K562 (cell line): ENCODE results near the gene UBE2Q1. TPM values are rescaled to one million over a fixed set of nuclear protein-coding genes. Genes with fewer than 3 reads are reported as not detected.

Experiments
- ATAC-seq: fragments of 200-7000 bp; cut with Tn5 transposase; 3 replicates; pipeline ENCODE4 v1.9.1; 2020; ENCODE audit warnings: moderate library complexity
- BruUV-seq: library from RNA; stranded (reverse); fragments of 400-500 nt; replicated peaks from 2 replicates; lab custom pipeline; 2021; lab: Mats Ljungman, UMichigan
- CTCF ChIA-PET: fragments of 300-600 bp; formaldehyde crosslinking; extraction: SDS; loops from one replicate; lab custom pipeline; 2021; ENCODE audit warnings: low intra/inter-chr PET ratio; lab: Yijun Ruan, JAX
- POLR2A ChIA-PET: fragments of 300-600, 350-650 bp; sonication (Branson Sonifier 250); formaldehyde crosslinking; extraction: SDS; loops from one replicate; lab custom pipeline; 2021; ENCODE audit warnings: antibody characterized with exemption, inconsistent platforms; lab: Yijun Ruan, JAX
- DNase-seq, 4 experiments: peaks; one replicate each; pipeline versions ENCODE4 v3.0.0 to v3.0.0-alpha.2; 2011 to 2018; ENCODE audit warnings: low spot score in 3 of 4, mixed read lengths in 3 of 4; ENCODE audit errors: extremely low read depth in 1 of 4
- FAIRE-seq: peaks from 2 replicates; lab custom pipeline; 2011; peaks lifted over from hg19 to GRCh38; lab: Jason Lieb, UNC
- H2AFZ ChIP-seq: 2 replicates; pipeline ENCODE4 v1.6.0; 2011; ENCODE audit warnings: low read depth, low read length, control low read depth, inconsistent platforms
- H3K27ac ChIP-seq: fragments of 200-600 bp; 3 replicates; pipeline ENCODE4 v1.8.0; 2011; ENCODE audit warnings: low read depth, mild to moderate bottlenecking, control low read depth, inconsistent platforms, low read length, moderate library complexity, mixed read lengths; ENCODE audit errors: extremely low read depth
- H3K27me3 ChIP-seq, 2 experiments: fragments of 300-600 bp in 1 of 2; 2 replicates in 1 of 2; 3 replicates in 1 of 2; pipeline versions ENCODE4 v1.6.0 to v1.8.0; 2011; ENCODE audit warnings: inconsistent platforms in 2 of 2, low read length in 2 of 2, mild to moderate bottlenecking in 1 of 2, mixed read lengths in 1 of 2, moderate library complexity in 1 of 2; ENCODE audit not compliant: control insufficient read depth in 2 of 2, insufficient read depth in 2 of 2
- H3K36me3 ChIP-seq: fragments of 300-600 bp; 3 replicates; pipeline ENCODE4 v1.8.0; 2011; ENCODE audit warnings: mild to moderate bottlenecking, low read length, inconsistent platforms; ENCODE audit not compliant: control insufficient read depth, insufficient read depth
- H3K4me1 ChIP-seq, 2 experiments: fragments of 200-600 bp in 1 of 2; replicated peaks in 1 of 2; 2 replicates in 1 of 2; 3 replicates in 1 of 2; pipeline versions ENCODE4 v1.5.1 to v1.8.0; 2011; ENCODE audit warnings: inconsistent platforms in 2 of 2, low read length in 2 of 2, mild to moderate bottlenecking in 1 of 2, mixed read lengths in 1 of 2, moderate library complexity in 1 of 2; ENCODE audit not compliant: control insufficient read depth in 2 of 2, insufficient read depth in 2 of 2
- H3K4me2 ChIP-seq: 2 replicates; pipeline ENCODE4 v1.6.1; 2011; ENCODE audit warnings: low read length, control low read depth, inconsistent platforms, mixed read lengths; ENCODE audit not compliant: insufficient read depth
- H3K4me3 ChIP-seq: fragments of 200-600 bp; sonication (generic), shearing (Covaris generic); 2 replicates; pipeline ENCODE4 v1.5.1; 2016; ENCODE audit warnings: control low read depth, inconsistent platforms
- H3K79me2 ChIP-seq: fragments of 200-600 bp; 3 replicates; pipeline ENCODE4 v1.8.0; 2011; ENCODE audit warnings: low read length, inconsistent platforms; ENCODE audit not compliant: control insufficient read depth, insufficient read depth
- H3K9ac ChIP-seq, 2 experiments: 2 replicates each; pipeline versions ENCODE4 v1.6.0 to v1.6.1; 2011; ENCODE audit warnings: low read depth in 2 of 2, low read length in 2 of 2, control low read depth in 1 of 2, inconsistent platforms in 1 of 2, mild to moderate bottlenecking in 1 of 2, mixed read lengths in 1 of 2; ENCODE audit not compliant: insufficient read depth in 1 of 2
- H3K9me1 ChIP-seq: one replicate; pipeline ENCODE4 v1.6.0; 2011; ENCODE audit warnings: inconsistent platforms, mild to moderate bottlenecking, low read length, moderate library complexity; ENCODE audit not compliant: control insufficient read depth, insufficient read depth
- H3K9me3 ChIP-seq: replicated peaks from 2 replicates; pipeline ENCODE4 v1.5.1; 2011; ENCODE audit warnings: low read depth, low read length, inconsistent platforms; ENCODE audit not compliant: control insufficient read depth, insufficient read depth
- H4K20me1 ChIP-seq: replicated peaks from 2 replicates; pipeline ENCODE4 v1.6.1; 2011; ENCODE audit warnings: low read length, inconsistent platforms, mixed read lengths; ENCODE audit not compliant: control insufficient read depth, insufficient read depth
- CBFA2T2 ChIP-seq: fragments of 450-650 bp; conservative IDR thresholded peaks from 2 replicates; pipeline ENCODE4 v1.6.1; 2017; ENCODE audit warnings: mild to moderate bottlenecking
- CXXC5 ChIP-seq: fragments of 250-450 bp; sonication (Bioruptor Pico); IDR thresholded peaks from 2 replicates; pipeline ENCODE4 v1.8.0; 2022; ENCODE audit warnings: inconsistent platforms, mild to moderate bottlenecking, moderate library complexity
- GATAD2B ChIP-seq: fragments of 450-650 bp; IDR thresholded peaks from 2 replicates; pipeline ENCODE4 v1.6.1; 2017; ENCODE audit warnings: mild to moderate bottlenecking, borderline replicate concordance
- HDAC2 ChIP-seq: fragments of 450-650 bp; IDR thresholded peaks from 2 replicates; pipeline ENCODE4 v1.6.1; 2016; ENCODE audit warnings: mild to moderate bottlenecking
- MTF1 ChIP-seq: fragments of 250-450 bp; sonication (Bioruptor Pico); IDR thresholded peaks from 2 replicates; pipeline ENCODE4 v1.9.0; 2021; ENCODE audit warnings: moderate library complexity, mild to moderate bottlenecking, inconsistent platforms, borderline replicate concordance
- POLR2G ChIP-seq: fragments of 200-400 bp; formaldehyde crosslinking; IDR thresholded peaks from 2 replicates; pipeline ENCODE4 v1.6.1; 2017; ENCODE audit warnings: low read depth, mild to moderate bottlenecking, antibody characterized with exemption, low read length, moderate library complexity
- POLR2H ChIP-seq: IDR thresholded peaks from 2 replicates; pipeline ENCODE4 v1.6.1; 2016; ENCODE audit warnings: missing genetic modification characterization, low read depth, mild to moderate bottlenecking, control low read depth, missing compliant biosample characterization, moderate library complexity
- SMAD4 ChIP-seq: fragments of 250-450 bp; sonication (Bioruptor Pico); conservative IDR thresholded peaks from 2 replicates; pipeline ENCODE4 v1.8.0; 2021; ENCODE audit warnings: inconsistent platforms, mild to moderate bottlenecking, moderate library complexity
- SNIP1 ChIP-seq: fragments of 450-650 bp; IDR thresholded peaks from 2 replicates; pipeline ENCODE4 v1.7.1; 2017; ENCODE audit warnings: low read depth, mild to moderate bottlenecking
- TBL1XR1 ChIP-seq, 2 experiments: IDR thresholded peaks; 2 replicates each; pipeline ENCODE4 v1.6.1; 2012; ENCODE audit warnings: improper control_type of control experiment in 2 of 2, low read length in 2 of 2, mild to moderate bottlenecking in 1 of 2
- XRCC5 ChIP-seq: fragments of 200-400 bp; formaldehyde crosslinking; IDR thresholded peaks from 2 replicates; pipeline ENCODE4 v1.6.1; 2017; ENCODE audit warnings: low read depth, mild to moderate bottlenecking, low read length
- ZNF311 ChIP-seq: fragments of 250-450 bp; sonication (Bioruptor Pico); IDR thresholded peaks from 2 replicates; pipeline ENCODE4 v1.4.0; 2020; ENCODE audit warnings: mild to moderate bottlenecking, moderate library complexity
- WGBS: fragments of 100-300 bp; shearing (Covaris generic); methylation state at CpG from one replicate; pipeline ENCODE4 v1.1.6; 2016; ENCODE audit warnings: low coverage, mixed read lengths; ENCODE audit not compliant: insufficient coverage; ENCODE audit errors: missing lambda C conversion rate; 5-methylcytosine and 5-hydroxymethylcytosine counted together
- in situ Hi-C: fragments of 300-500 bp; cut with MboI; formaldehyde crosslinking; loops from 4 replicates; pipeline ENCODE4 v1.15.0; 2018; ENCODE audit warnings: inconsistent platforms, mixed read lengths
- intact Hi-C: fragments of 100-400 bp; cut with micrococcal nuclease; formaldehyde crosslinking; loops from 2 replicates; pipeline ENCODE4 v1.14.2; 2022
- polyA plus RNA-seq, 8 experiments: library from polyadenylated mRNA; depleted of rRNA in 4 of 8; stranded (reverse) in 5 of 8; unstranded in 3 of 8; fragments of >200 nt; fragmentation: Nextera tagmentation in 2 of 8; fragmentation: Illumina TruSeq in 1 of 8; extraction: Ambion mirVana in 2 of 8; extraction: Trizol in 1 of 8; gene quantifications; 2 replicates each; pipeline versions ENCODE4 v1.2.1 to v1.2.3, GENCODE V29; 2011 to 2014; ENCODE audit warnings: inconsistent platforms in 1 of 8, missing spikeins in 1 of 8
- total RNA-seq, 7 experiments: library from RNA; depleted of rRNA in 6 of 7; stranded (reverse); fragments of >200 nt in 6 of 7; fragmentation: Illumina TruSeq in 2 of 7; extraction: Trizol in 2 of 7; gene quantifications; 2 replicates each; pipeline versions ENCODE4 v1.2.1 to v1.2.3, GENCODE V29; 2011 to 2021; ENCODE audit warnings: low replicate concordance in 1 of 7
- TF ChIP-seq, protein P1 (sequence below): fragments of 200-400 bp; formaldehyde crosslinking; IDR thresholded peaks from 2 replicates; pipeline ENCODE4 v1.6.1; 2017; ENCODE audit warnings: mild to moderate bottlenecking, low read depth, low read length, moderate library complexity
- TF ChIP-seq, protein P2 (sequence below), 2 experiments: fragments of 450-650 bp in 1 of 2; sonication (generic) in 1 of 2; formaldehyde crosslinking; conservative IDR thresholded peaks; 2 replicates each; pipeline versions ENCODE4 v1.4.0 to v1.8.1; 2020 to 2022; ENCODE audit warnings: mild to moderate bottlenecking in 1 of 2, missing genetic modification reagents in 1 of 2

Gene UBE2Q1
- total and polyA plus RNA-seq, 9 of the 15 experiments (the other 6 are each of a cell fraction or from before 2014, with no cell fraction given) = 8.0 to 58.8 (median 27.6) TPM

DNA sequence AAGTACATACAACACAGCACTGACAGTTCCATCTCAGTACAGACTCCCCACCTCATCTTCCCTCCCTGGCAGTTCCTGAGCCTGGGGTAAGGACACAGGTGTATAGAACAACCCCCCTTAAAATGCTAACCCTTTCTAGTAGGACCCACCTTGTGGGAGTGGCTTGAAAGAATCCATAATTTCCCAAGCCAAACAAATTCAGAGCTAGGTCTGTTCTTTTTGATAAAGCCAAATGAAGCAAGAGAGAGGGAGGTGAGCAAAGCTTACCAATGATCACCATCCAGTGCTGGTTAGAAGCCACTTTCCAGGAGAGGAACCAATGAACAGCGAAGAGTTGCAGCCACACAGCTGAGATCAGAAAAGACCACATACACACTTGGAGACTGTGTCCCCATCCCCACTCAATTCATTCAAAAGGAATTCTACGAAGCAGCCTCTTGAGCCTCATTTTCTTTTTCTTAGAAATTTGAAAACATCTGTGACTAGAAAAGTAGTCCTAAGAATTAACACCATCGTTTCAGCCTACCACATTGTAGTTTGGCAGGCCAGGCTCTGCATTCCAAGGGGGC lies 9.2 kb downstream of the UBE2Q1 start (continued):
- no peak for TF ChIP-seq POLR2G

DNA sequence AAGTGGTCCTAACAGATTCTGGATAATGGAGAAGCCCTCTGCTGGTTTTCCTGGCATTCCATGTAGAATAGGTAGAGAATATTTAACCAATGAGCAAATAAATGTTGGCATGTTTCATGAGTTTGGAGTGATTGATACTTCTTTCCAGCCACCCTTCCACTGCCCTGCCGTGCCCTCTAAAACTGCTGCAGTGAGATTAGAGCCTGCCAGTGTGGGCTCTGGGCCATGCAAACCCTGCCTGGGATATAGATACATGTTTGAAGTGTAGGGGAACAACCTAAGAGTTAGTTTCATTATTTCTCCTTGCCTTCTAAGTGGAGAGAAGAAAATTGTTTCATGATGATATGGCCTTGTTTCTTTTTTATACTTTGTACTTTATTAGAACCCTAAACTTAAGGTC lies 10.4 kb downstream of the UBE2Q1 start:
- H3K27ac ChIP-seq = no peak overlapping the region
- peaks cover 46% of the 10 kb centered on the region for H3K36me3 ChIP-seq
- H3K9ac ChIP-seq = no peak overlapping the region
- TF ChIP-seq CBFA2T2 = no peak
- no peak for TF ChIP-seq ZNF311 (CRISPR knock-in tag)
- TF ChIP-seq MTF1 (CRISPR knock-in tag) = no peak
- no peak for TF ChIP-seq CXXC5 (CRISPR knock-in tag)
- TF ChIP-seq, protein P1, sequence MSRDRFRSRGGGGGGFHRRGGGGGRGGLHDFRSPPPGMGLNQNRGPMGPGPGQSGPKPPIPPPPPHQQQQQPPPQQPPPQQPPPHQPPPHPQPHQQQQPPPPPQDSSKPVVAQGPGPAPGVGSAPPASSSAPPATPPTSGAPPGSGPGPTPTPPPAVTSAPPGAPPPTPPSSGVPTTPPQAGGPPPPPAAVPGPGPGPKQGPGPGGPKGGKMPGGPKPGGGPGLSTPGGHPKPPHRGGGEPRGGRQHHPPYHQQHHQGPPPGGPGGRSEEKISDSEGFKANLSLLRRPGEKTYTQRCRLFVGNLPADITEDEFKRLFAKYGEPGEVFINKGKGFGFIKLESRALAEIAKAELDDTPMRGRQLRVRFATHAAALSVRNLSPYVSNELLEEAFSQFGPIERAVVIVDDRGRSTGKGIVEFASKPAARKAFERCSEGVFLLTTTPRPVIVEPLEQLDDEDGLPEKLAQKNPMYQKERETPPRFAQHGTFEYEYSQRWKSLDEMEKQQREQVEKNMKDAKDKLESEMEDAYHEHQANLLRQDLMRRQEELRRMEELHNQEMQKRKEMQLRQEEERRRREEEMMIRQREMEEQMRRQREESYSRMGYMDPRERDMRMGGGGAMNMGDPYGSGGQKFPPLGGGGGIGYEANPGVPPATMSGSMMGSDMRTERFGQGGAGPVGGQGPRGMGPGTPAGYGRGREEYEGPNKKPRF = no peak
- TF ChIP-seq XRCC5 = no peak
- no peak for TF ChIP-seq TBL1XR1 (IDR thresholded peaks at IDR 0.05; ENCODE audit: low read length in 2 of 2)
- TF ChIP-seq POLR2H = no peak
- TF ChIP-seq HDAC2 = no peak
- no peak for TF ChIP-seq SNIP1
- no peak for TF ChIP-seq SMAD4
- TF ChIP-seq, protein P2, sequence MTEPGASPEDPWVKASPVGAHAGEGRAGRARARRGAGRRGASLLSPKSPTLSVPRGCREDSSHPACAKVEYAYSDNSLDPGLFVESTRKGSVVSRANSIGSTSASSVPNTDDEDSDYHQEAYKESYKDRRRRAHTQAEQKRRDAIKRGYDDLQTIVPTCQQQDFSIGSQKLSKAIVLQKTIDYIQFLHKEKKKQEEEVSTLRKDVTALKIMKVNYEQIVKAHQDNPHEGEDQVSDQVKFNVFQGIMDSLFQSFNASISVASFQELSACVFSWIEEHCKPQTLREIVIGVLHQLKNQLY (CRISPR knock-in tag; conservative IDR thresholded peaks at IDR 0.05) = no peak
- no peak for TF ChIP-seq GATAD2B
- TF ChIP-seq, all 486 proteins: peak for 0
- H4K20me1 ChIP-seq = peaks cover 16% of the 10 kb centered on the region; the same call in 1 of the 2 replicates
- DNase-seq = no peak
- H3K9me3 ChIP-seq = no peaks in the 10 kb centered on the region
- H3K9me1 ChIP-seq = no peaks in the 10 kb centered on the region
- no peak for ATAC-seq
- no TSS peak for BruUV-seq
- peaks cover 10 to 21% of the 10 kb centered on the region in 2 experiments for H3K27me3 ChIP-seq
- ChIA-PET POLR2A (no interaction called here), CTCF (interaction anchor here (3.4 kb wide), 1 partner anchor 68 kb away, joined by 45 read pairs; no protein-coding TSS in a partner anchor)
- no peak overlapping the region for H3K4me3 ChIP-seq
- no peak overlapping the region for H3K4me2 ChIP-seq
- in situ Hi-C loops (loop anchor here (5.0 kb wide), 1 partner anchor 201 kb away; no protein-coding TSS in a partner anchor), intact Hi-C loops (no loop called here)
- no peak overlapping the region for H2AFZ ChIP-seq
- H3K79me2 ChIP-seq = no peaks in the 10 kb centered on the region
- 59% methylated on average over 1 of the region's 1 CpG for WGBS
- no peaks in the 10 kb centered on the region; a peak in 2 of 5 replicates for H3K4me1 ChIP-seq
- FAIRE-seq = no peak
